Muscle of back (tissue), 13 donors: ENCODE measurements around the gene GSK3A. TPM values are rescaled to one million over a fixed set of nuclear protein-coding genes. Genes with fewer than 3 reads are reported as not detected.
A peak's percentile ranks its signal among the peaks of the same experiment; 100 is the strongest.

Experiments used
- DNase-seq, 3 donors: peaks; one replicate each; pipeline versions ENCODE4 v3.0.0 to v3.0.0-alpha.2; 2013
- long read RNA-seq, 9 donors: transcript quantifications; one replicate each; lab custom pipeline, GENCODE V29; 2026
- polyA plus RNA-seq, 10 donors: library from polyadenylated mRNA; unstranded; fragments of 120-200 nt; gene quantifications; one replicate each; pipeline ENCODE4 v1.2.1, GENCODE V29; 2013; ENCODE audit not compliant: insufficient read length in 10 of 10

Gene GSK3A
- 10 to 100 TPM; 34.4 to 49.0 (median 42.1) TPM for polyA plus RNA-seq
- long read RNA-seq, donor 1, transcript GSK3A-201 (11 exons, 2,188 nt): major isoform, 16 of 16 reads
- long read RNA-seq, donor 1, partial matches to known transcripts: 0 of 16 reads
- long read RNA-seq, donor 1, other reads (novel, unspliced or antisense): 0 of 16 reads
- long read RNA-seq, donor 2, partial matches to known transcripts: 0 of 4 reads
- long read RNA-seq, donor 2, other reads (novel, unspliced or antisense): 0 of 4 reads
- long read RNA-seq, donor 3: 0 reads
- long read RNA-seq, donor 4, transcript GSK3A-201 (11 exons, 2,188 nt): major isoform, 7 of 15 reads
- long read RNA-seq, donor 4, partial matches to known transcripts: 6 of 15 reads
- long read RNA-seq, donor 4, other reads (novel, unspliced or antisense): 0 of 15 reads
- long read RNA-seq, donor 5, transcript GSK3A-201 (11 exons, 2,188 nt): major isoform, 7 of 9 reads
- long read RNA-seq, donor 5, partial matches to known transcripts: 0 of 9 reads
- long read RNA-seq, donor 5, other reads (novel, unspliced or antisense): 0 of 9 reads
- long read RNA-seq, donor 6, transcript GSK3A-201 (11 exons, 2,188 nt): major isoform, 15 of 16 reads
- long read RNA-seq, donor 6, partial matches to known transcripts: 0 of 16 reads
- long read RNA-seq, donor 6, other reads (novel, unspliced or antisense): 0 of 16 reads
- long read RNA-seq, donor 7, transcript GSK3A-201 (11 exons, 2,188 nt): major isoform, 10 of 11 reads
- long read RNA-seq, donor 7, partial matches to known transcripts: 0 of 11 reads
- long read RNA-seq, donor 7, other reads (novel, unspliced or antisense): 0 of 11 reads
- long read RNA-seq, donor 8, partial matches to known transcripts: 0 of 5 reads
- long read RNA-seq, donor 8, other reads (novel, unspliced or antisense): 0 of 5 reads
- long read RNA-seq, donor 9: 0 reads

DNA sequence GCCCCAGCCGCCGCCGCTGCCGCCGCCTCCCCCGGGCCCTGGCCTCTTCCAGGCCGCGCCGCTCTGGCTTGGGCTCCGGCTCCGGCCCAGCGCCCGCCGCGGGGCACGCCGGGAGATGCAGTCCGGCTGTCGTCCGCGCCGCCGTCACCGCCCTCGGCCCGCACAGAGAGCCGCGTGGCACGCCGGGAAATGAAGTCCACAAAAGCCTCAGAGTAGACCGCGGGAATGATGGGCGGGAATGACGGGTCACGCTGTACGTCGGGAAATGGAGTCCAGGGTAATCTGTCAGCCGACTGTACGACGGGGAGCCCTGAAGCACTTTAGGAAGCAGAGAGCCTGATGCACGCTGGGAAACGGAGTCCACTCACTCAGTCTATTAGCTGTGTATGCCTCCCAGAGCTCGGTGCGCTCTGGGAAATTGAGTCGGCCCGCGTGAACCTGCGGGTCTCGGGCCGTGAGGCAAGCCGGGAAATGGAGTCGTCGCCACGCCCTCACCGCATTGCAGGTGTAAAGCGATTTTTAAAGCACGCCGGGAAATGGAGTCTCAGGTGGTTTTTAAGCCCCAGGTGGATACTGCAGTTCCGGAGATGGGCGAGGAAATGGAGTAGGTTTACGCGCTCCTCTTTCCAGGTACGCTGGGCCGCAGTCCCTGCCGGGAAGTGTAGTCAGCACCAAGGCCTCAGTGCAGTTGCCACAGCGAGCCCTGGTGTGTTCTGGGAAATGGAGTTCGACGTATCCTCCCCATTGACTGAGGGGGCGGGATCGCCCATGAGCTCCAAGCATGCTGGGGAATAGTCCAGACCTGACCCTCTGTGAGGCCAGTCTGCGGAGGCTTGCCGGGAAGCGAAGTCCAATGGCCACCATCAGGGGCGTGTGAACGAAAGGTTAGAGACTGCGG, at the start of gene GSK3A:
GSK3A (minus strand) TSS at position 91 of the 898 bp plus-strand sequence. CDS start 137 bp downstream, outside the sequence.
- peak; percentile 99 to 100 (median 99) for DNase-seq

DNA sequence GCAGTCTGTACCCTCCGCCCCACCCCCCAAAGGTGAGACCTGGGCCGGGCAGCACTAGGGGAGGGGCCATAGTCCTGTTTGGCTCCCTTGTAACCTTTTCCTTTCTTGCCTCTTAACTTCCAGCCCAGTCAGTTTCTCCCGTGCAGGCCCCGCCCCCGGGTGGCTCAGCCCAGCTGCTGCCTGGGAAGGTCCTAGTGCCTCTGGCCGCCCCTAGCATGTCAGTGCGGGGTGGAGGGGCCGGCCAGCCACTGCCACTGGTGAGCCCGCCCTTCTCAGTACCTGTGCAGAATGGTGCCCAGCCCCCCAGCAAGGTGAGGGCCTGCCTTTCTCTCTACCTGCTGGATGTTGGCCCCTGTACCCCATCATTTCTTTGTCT, 49.0 kb upstream of the GSK3A start:
- peak in 1 of 3 donors; percentile 45 for DNase-seq

DNA sequence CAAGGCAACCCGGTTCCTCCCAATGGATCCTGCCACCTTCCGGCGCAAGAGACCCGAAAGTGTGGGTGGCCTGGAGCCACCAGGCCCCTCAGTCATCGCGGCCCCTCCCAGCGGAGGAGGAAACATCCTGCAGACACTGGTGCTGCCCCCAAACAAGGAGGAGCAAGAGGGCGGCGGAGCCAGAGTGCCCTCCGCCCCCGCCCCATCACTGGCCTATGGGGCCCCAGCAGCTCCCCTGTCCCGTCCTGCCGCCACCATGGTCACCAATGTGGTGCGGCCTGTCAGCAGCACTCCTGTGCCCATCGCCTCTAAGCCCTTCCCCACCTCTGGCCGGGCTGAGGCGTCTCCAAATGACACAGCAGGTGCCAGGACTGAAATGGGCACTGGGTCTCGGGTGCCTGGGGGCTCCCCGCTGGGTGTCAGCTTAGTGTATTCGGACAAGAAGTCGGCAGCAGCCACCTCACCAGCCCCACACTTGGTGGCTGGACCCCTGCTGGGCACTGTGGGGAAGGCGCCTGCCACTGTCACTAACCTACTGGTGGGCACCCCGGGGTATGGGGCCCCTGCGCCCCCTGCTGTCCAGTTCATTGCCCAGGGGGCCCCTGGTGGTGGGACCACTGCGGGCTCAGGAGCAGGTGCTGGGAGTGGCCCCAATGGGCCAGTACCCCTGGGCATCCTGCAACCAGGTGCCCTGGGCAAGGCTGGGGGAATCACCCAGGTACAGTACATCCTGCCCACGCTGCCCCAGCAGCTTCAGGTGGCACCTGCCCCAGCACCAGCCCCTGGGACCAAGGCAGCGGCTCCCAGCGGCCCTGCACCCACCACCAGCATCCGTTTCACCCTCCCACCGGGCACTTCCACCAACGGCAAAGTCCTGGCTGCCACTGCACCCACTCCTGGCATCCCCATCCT, 48.4 kb upstream of the GSK3A start:
- no peak for DNase-seq

DNA sequence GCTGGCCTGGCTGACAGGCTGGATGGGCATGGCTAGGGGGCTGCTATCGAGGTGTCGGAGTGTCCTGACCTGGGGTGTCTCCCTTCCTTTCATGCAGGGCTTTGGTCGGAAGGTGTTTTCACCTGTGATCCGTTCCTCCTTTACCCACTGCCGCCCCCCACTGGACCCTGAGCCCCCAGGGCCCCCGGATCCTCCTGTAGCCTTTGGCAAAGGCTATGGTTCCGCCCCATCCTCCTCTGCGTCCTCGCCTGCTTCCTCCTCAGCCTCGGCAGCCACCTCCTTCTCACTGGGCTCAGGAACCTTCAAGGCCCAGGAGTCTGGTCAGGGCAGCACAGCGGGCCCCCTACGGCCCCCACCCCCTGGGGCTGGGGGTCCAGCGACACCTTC, 47.7 kb upstream of the GSK3A start:
- DNase-seq: no peak

DNA sequence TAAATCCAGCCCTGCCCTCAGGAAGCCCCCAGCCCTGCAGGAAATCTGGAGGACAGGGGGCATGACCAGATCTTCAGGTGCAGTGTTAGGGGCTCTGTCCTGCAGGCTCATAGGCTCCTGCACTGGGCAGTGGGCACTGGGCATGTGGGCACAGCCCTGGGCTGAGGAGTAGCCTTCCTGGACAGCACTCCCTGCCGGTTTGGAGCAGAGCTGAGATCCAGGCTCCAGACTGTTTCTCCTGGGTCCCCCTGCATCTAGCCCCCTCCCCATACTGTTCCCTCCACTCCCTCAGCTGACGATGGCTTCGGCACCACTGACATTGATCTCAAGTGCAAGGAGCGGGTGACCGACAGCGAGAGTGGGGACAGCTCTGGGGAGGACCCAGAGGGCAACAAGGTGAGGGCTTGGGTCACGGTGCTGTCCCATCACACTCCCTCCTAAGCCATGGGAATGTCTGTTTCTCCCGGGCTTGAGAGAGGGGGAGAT, 47.2 kb upstream of the GSK3A start:
- no peak for DNase-seq

DNA sequence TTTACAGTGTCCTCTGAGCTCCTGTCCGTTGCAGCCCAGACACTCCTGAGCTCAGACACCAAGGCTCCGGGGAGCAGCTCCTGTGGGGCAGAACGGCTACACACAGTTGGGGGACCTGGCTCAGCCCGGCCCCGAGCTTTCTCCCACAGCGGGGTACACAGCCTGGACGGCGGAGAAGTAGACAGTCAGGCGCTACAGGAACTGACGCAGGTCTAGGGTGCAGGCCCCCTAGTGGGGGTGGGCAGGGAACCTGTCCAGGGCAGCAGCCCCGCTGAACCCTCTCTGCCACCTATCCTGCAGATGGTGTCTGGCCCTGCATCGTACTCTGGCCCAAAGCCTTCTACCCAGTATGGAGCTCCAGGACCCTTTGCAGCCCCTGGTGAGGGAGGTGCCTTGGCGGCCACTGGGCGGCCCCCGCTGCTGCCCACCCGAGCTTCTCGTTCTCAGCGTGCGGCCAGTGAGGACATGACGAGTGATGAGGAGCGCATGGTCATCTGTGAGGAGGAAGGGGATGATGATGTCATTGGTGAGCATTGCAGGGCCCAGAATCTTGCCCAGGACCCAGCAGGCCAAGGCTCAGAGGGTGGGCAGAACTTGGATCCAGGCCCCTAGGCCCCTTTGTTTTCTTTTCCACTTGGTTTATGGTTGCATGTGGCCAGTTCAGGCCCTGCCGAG, 46.6 kb upstream of the GSK3A start:
- DNase-seq: no peak

DNA sequence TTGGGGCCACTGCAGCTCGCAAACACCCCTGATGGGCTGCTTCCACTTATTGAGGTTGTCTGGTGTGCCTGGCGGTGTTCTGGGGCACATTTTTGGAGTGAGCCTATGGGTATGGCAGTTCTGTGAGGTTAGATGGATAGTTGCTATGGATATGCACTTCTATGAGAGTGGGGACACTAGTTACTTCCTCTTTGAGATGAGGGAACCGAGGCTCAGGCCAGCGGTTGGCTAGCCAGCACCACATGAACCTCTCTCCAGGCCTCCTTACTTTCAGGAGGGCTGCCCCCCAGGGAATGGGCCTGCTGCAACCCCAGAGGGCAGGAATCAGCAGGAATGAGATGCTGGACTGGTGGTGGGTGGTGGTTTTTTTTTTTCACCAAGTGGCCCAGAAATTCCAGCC, 46.0 kb upstream of the GSK3A start:
- no peak for DNase-seq

DNA sequence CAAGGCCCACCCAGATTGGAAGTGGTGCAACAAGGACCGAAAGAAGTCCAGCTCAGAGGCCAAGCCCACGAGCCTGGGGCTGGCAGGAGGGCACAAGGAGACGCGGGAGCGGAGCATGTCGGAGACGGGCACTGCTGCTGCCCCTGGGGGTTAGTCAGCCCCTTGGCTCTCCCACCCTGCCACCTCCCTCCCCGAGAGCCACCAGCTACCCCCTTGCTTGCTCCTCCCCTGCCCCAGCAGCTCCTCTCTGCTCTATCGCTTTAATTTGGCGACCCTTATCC, 45.4 kb upstream of the GSK3A start:
- DNase-seq: no peak

DNA sequence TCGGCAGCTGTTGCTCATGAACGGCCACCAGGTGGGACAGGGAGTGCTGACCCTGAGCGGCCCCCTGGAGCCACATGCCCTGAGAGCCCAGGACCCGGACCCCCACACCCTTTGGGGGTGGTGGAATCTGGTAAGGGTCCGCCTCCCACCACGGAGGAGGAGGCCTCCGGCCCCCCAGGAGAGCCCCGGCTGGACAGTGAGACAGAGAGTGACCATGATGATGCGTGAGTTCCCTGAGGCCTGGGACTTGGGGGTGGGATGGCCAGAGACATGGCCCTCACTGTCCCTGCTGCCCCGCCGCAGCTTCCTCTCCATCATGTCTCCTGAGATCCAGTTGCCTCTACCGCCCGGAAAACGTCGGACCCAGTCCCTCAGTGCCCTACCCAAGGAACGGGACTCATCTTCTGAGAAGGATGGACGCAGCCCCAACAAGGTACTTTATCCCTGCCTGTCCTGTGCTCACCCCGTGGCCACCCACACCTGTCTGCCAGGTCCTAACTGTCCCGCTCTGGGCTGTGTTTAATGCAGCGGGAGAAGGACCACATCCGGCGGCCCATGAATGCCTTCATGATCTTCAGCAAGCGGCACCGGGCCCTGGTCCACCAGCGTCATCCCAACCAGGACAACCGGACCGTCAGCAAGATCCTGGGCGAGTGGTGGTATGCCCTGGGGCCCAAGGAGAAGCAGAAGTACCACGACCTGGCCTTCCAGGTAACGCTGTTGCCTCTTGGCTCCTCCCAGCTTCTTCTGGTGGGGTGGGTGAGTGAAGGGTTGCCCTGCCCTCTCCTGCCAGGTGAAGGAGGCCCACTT, 44.8 kb upstream of the GSK3A start:
- no peak for DNase-seq

DNA sequence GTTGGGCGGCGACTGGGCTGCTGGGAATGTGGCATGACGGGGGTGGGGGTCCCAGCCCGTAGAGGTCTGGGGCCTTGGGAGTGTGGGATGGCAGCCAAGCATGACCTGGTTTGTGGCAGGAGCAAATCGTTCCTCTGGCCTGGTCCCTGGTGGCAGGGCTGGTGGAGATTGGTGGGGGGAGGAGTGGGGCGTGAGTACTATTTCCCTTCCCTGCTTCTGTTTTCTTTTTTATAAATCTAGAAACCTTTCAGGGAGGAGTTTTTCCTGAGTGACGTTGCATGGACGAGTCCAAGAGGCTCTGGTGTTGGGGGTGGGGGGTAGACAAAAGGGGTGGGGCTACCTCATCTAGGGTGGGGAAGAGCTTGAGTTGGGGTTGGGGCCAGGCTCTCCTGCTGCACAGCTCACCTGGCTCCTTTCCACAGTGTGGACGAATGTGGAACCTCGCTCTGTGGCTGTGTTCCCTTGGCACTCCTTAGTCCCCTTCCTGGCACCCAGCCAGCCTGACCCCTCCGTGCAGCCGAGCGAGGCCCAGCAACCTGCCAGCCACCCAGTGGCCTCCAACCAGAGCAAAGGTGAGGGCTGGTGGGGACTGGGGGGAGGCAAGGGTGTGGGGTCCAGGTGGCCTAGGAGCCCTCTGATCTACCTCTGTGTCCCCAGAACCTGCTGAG, 44.1 kb upstream of the GSK3A start:
- peak in 1 of 3 donors; percentile 61 for DNase-seq

DNA sequence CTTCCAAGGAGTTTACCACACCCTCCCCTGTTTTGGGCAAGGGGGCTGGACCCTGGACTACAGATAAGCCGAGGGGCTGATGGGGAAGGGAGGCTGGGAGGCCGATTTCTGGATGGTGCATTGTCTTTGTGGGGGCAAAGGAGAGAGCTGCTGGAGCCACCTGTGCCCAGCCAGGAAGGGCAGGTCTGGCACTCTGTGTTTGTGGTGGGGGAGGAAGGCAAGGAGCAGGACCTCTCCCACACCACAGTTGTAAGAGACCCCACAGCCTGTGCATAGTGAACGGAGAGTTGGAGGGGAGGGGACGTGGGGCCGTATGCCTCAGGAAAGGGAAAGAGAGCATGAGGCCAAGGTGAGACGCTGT, 43.6 kb upstream of the GSK3A start:
- no peak for DNase-seq

DNA sequence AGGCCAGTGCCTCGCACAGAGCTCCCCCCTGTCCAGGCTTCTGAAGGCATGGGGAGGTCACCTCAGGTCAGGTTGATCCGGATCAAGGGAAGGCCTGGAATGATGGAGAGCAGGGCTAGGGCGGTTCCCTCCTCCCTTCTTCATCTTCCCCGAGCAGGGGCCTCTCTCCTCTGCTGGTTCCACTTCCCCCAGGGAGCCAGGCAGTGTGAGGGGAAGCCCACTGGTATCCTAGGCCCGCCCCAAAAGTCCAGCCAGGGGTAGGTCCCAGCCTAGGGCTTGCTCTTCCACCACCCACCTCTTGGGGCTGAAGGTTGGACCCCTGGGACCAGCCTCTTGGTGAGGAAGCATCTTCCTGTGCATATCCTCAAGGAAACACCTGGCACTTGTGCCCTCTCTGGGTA, 43.1 kb upstream of the GSK3A start:
- DNase-seq: peak in 1 of 3 donors; percentile 56

DNA sequence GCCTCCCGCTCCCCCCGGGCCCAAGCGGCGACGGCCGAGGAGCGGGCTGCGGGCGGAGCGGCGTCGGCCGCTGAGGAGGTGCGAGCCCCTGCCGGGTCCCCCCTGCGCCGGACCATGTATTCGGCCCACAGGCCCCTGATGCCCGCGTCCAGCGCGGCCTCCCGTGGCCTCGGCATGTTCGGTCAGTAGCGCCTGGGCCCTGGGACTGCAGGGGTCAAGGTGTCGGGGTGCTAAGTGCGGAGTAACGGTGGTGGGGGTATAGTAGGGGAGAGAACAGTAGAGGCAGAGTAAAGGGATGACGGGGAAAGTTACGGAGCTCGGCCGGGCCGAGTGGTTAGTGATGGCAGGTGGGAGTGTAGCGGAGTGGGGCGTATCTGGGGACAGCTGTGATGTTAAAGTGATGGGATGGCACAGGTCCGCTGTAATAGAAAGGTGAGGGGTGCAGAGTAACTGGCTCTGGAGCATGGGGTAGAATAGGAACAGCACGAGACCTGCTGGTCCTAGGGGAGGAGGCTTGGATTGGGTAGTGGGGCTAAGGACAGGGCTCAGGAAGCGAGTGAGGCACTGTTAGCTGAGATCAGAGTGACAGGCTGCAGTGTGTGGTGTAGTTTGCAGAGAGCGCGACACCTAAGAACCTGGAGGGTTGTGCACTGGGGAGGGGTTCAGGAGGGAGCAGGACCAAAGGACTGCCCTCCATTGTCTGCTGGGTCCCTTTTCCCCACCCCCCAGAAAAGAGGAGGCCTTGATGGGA, 42.4 kb upstream of the GSK3A start:
- peak in 1 of 3 donors; percentile 67 for DNase-seq

DNA sequence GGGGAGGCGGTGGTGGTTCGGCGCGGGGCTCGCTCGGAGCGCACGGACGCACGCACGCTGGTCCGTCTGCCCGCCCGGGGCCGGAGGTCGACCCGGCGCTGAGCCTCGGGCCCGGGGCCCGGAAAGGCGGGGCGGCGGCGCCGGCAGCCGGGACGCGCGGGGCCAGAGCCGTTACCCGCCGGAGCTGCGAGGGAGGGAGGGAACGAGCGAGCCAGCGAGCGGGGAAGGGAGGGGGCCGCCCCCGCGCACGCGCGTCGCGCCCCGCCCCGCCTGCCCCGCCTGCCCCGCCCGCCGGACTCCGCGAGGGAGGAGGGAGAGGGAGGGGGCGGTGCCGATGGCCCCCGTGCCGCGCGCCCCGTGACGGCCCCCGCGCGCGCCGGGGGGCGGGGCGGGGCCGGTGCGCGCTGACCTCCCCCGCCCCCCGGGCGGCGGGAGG, 41.7 kb upstream of the GSK3A start:
- peak; percentile 81 to 85 (median 85) for DNase-seq

DNA sequence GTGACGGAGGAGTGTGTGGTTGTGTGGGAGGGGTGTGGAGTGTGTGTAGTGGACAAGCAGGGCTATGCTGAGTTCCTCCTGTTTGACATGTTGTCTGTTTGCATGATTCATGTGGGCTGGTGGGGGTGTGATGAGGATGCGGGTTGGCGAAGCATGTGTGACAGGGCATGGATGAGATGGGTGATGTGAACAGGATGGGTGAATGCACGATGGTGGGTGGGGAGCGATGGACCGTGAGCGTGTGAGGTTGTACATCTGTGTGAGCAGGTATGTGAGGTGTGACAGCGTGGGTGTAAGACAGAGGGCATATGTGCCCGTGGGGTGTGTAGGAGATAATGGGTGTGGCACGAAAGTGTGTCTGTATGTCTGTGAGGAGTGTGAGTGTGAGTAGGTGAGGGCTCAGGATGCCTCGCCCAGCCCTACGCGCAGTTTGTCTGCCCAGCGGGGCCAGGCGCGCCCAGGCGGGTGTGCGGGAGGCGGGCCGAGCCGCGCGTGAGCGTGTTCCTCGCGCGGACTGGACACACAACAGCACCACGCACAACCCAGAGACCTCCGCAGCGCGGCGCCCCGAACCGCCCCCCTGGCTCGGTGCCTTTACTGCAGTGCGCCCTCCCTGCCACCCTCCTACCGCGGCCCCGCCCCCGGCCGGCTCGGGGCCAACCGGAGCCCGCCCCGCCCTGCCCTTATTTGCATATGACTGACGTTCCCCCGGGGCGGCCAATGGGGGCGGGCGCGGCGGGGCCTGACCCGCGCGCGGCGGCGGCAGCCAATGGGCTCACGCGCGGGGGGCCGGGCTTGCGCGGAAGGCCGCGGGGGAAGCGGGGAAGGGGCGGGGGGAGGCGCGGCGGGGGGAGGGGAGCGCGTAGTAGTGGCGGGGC, 41.0 kb upstream of the GSK3A start:
- DNase-seq: peak; percentile 96 to 98 (median 97)

DNA sequence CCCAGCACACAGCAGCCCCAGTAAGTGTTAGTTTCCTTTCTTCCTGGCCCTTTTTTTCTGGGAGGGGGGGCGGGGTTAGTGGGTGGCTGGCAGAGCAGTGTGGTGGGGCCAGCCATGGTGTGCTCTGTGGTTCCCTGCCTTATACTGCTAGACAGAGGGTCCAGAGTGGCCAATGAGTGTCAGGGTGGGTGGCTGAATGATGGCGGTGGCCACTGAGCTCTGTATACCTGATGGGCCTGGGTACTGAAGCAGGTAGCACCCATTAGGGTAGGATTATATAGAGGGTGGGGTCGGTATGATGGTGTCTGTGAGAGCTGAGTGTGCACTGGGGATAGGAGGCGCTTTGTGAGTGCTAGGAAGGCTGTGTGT, 40.4 kb upstream of the GSK3A start:
- DNase-seq: no peak
